GM23248 (cell line): Measurements from ENCODE around the gene SLCO1A2. TPM values are rescaled to one million over a fixed set of nuclear protein-coding genes. Genes with fewer than 3 reads are reported as not detected.

Source experiments
- DNase-seq: peaks from one replicate; pipeline ENCODE4 v3.0.0-alpha.2; 2015
- H2AFZ ChIP-seq: fragments of 200-600 bp; sonication (generic); 2 replicates; pipeline ENCODE4 v1.6.1; 2016; ENCODE audit warnings: antibody characterized with exemption
- H3F3A ChIP-seq: fragments of 200-600 bp; sonication (generic); 2 replicates; pipeline ENCODE4 v1.6.1; 2016; ENCODE audit warnings: mild to moderate bottlenecking, antibody characterized with exemption, mixed run types; ENCODE audit not compliant: insufficient read depth
- H3K27ac ChIP-seq: fragments of 200-600 bp; sonication (generic); 2 replicates; pipeline ENCODE4 v1.5.1; 2016; ENCODE audit warnings: mild to moderate bottlenecking
- H3K27me3 ChIP-seq: fragments of 200-600 bp; sonication (generic); replicated peaks from 2 replicates; pipeline ENCODE4 v1.6.1; 2016; ENCODE audit warnings: mild to moderate bottlenecking; ENCODE audit not compliant: insufficient read depth
- H3K36me3 ChIP-seq: fragments of 200-600 bp; sonication (generic); 2 replicates; pipeline ENCODE4 v1.6.1; 2016; ENCODE audit warnings: low read depth, mild to moderate bottlenecking
- H3K4me1 ChIP-seq: fragments of 200-600 bp; sonication (generic); 2 replicates; pipeline ENCODE4 v1.6.1; 2016; ENCODE audit warnings: mild to moderate bottlenecking; ENCODE audit not compliant: insufficient read depth
- H3K4me2 ChIP-seq: fragments of 200-600 bp; sonication (generic); one replicate; pipeline ENCODE4 v1.6.1; 2016; ENCODE audit warnings: mild to moderate bottlenecking; ENCODE audit not compliant: unreplicated experiment
- H3K4me3 ChIP-seq: fragments of 200-600 bp; sonication (generic); 2 replicates; pipeline ENCODE4 v1.5.1; 2016; ENCODE audit warnings: mild to moderate bottlenecking
- H3K79me2 ChIP-seq: fragments of 200-600 bp; sonication (generic); 2 replicates; pipeline ENCODE4 v1.6.1; 2016; ENCODE audit warnings: mild to moderate bottlenecking; ENCODE audit not compliant: insufficient read depth
- H3K9ac ChIP-seq: fragments of 200-600 bp; sonication (generic); 2 replicates; pipeline ENCODE4 v1.6.1; 2016; ENCODE audit warnings: mild to moderate bottlenecking
- H3K9me2 ChIP-seq: fragments of 200-600 bp; sonication (generic); 2 replicates; pipeline ENCODE4 v1.6.1; 2016; ENCODE audit warnings: mixed run types, mild to moderate bottlenecking, moderate library complexity; ENCODE audit not compliant: insufficient read depth
- H3K9me3 ChIP-seq: fragments of 200-600 bp; sonication (generic); one replicate; pipeline ENCODE4 v1.6.1; 2017; ENCODE audit warnings: low read depth
- H4K20me1 ChIP-seq: fragments of 200-600 bp; sonication (generic); 2 replicates; pipeline ENCODE4 v1.6.0; 2016; ENCODE audit not compliant: insufficient read depth
- EZH2 ChIP-seq: fragments of 200-600 bp; sonication (generic); IDR thresholded peaks from 2 replicates; pipeline ENCODE4 v1.6.1; 2018; ENCODE audit warnings: antibody characterized with exemption, mild to moderate bottlenecking; ENCODE audit not compliant: insufficient read depth, poor library complexity, severe bottlenecking
- EZH2phosphoT487 ChIP-seq: fragments of 200-600 bp; sonication (generic); IDR thresholded peaks from 2 replicates; pipeline ENCODE4 v1.6.1; 2018; ENCODE audit warnings: antibody characterized with exemption, moderate library complexity, mild to moderate bottlenecking, low read depth; ENCODE audit not compliant: insufficient read depth
- WGBS, 2 experiments: methylation state at CpG; one replicate each; pipeline ENCODE4 v1.1.6; 2015 to 2017; ENCODE audit warnings: low lambda C conversion rate in 2 of 2, low coverage in 1 of 2; ENCODE audit errors: missing lambda C conversion rate in 2 of 2; 5-methylcytosine and 5-hydroxymethylcytosine counted together
- in situ Hi-C: fragments of 300-500 bp; cut with MboI; formaldehyde crosslinking; loops from 2 replicates; pipeline ENCODE4 v1.15.0; 2020
- polyA plus RNA-seq: library from polyadenylated mRNA; unstranded; fragments of >200 nt; fragmentation: Nextera tagmentation; extraction: Ambion mirVana; gene quantifications from 2 replicates; pipeline ENCODE4 v1.2.1, GENCODE V29; 2016
- total RNA-seq: library from RNA; depleted of rRNA; stranded (reverse); fragments of >200 nt; shearing (Covaris generic); gene quantifications from 2 replicates; pipeline ENCODE4 v1.2.3, GENCODE V29; 2014

Gene SLCO1A2
- total and polyA plus RNA-seq, 2 experiments from 2014 or later = not detected

DNA sequence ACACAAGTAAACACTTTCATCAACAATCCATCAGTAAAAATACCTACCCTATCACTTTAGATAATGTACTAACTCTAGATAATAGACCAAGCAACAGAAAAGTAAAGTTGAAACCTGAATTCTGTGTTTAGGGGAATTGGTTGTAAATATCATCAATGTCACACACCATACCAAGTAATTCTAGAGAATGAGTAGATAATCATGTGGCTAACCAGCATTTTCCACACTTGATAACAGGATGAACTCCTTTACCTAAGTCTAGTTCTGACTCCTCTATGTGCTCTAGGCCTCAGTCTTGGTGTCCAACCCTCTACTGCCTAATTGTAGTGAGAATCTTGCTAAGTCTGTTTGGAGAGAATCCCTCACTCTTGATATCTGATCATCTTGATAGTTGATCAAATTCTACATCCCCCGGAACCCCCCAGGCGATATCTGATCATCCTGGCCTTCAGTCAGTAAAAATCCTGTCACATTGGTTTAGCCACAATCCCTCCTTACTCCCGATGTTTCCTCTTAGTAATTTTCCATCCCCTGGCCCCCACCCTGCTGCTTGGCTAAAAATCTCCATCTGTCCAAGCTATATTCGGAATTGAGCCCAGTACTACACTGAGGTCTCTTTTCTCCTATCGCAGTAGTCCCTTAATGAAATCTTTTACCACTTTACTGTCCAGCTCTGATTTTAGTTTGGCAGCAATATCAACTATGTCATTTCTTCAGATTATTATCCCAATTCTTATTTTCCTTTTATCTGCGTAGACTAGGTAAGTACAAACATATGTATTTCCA, 3.4 kb upstream of the SLCO1A2 start:
- in situ Hi-C loops = no loop called here
- Histone ChIP-seq H3K4me3 (no peak overlapping the region), H3K9me3 (no peaks in the 10 kb centered on the region), H3K9me2 (no peaks in the 10 kb centered on the region), H3K27ac (no peak overlapping the region), H3K79me2 (no peaks in the 10 kb centered on the region), H3K4me2 (no peak overlapping the region), H2AFZ (no peak overlapping the region), H3F3A (no peaks in the 10 kb centered on the region), H3K4me1 (no peaks in the 10 kb centered on the region), H3K27me3 (no peaks in the 10 kb centered on the region), H4K20me1 (no peaks in the 10 kb centered on the region), H3K9ac (no peak overlapping the region), H3K36me3 (no peaks in the 10 kb centered on the region)
- no peak for TF ChIP-seq EZH2phosphoT487
- TF ChIP-seq EZH2 = no peak
- no peak for DNase-seq
- 37 to 45% methylated on average over 6 of the region's 6 CpGs for WGBS, 2 experiments

GRCh38 chr12:21337453-21337852, 2.7 kb upstream of the SLCO1A2 start:
- no peak for DNase-seq
- Histone ChIP-seq H3K27me3 (no peaks in the 10 kb centered on the region), H3K4me1 (no peaks in the 10 kb centered on the region), H3K9ac (no peak overlapping the region), H3K9me3 (no peaks in the 10 kb centered on the region), H4K20me1 (no peaks in the 10 kb centered on the region), H3K36me3 (no peaks in the 10 kb centered on the region), H3K9me2 (no peaks in the 10 kb centered on the region), H3K27ac (no peak overlapping the region), H3F3A (no peaks in the 10 kb centered on the region), H3K4me3 (no peak overlapping the region), H3K4me2 (no peak overlapping the region), H3K79me2 (no peaks in the 10 kb centered on the region), H2AFZ (no peak overlapping the region)
- in situ Hi-C loops = no loop called here
- no peak for TF ChIP-seq EZH2
- TF ChIP-seq EZH2phosphoT487 = no peak

DNA sequence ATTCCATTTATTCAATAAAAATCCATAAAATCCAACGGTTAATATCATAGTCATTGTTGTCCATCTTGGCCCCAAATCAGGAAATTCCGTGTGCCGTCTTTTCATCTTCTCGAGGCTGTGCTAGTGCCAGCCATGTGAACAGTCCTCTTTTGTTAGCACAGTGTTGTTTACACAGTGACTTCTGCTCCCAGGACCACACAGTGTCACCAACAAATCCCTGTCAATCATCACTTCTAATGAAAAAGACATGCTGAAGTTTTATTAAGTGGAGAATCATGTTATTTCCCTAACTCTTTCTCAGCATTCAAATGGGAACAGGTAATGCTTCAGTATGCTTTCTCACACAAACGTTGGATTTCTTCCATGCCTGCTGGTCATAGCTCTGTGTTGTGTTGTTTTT, 1.9 kb upstream of the SLCO1A2 start:
- H3K27me3 ChIP-seq = no peaks in the 10 kb centered on the region
- no peaks in the 10 kb centered on the region for H3K36me3 ChIP-seq
- no peaks in the 10 kb centered on the region for H3K9me2 ChIP-seq
- no peaks in the 10 kb centered on the region for H3K9me3 ChIP-seq
- 27 to 28% methylated on average over 5 of the region's 5 CpGs for WGBS, 2 experiments
- no peak overlapping the region for H3K9ac ChIP-seq
- no peaks in the 10 kb centered on the region for H3K4me1 ChIP-seq
- TF ChIP-seq EZH2phosphoT487 (no peak), EZH2 (no peak)
- H3F3A ChIP-seq = no peaks in the 10 kb centered on the region
- in situ Hi-C loops = no loop called here
- no peak for DNase-seq
- H3K79me2 ChIP-seq = no peaks in the 10 kb centered on the region
- H4K20me1 ChIP-seq = no peaks in the 10 kb centered on the region
- no peak overlapping the region for H3K4me3 ChIP-seq
- H3K4me2 ChIP-seq = no peak overlapping the region
- H3K27ac ChIP-seq = no peak overlapping the region
- H2AFZ ChIP-seq = no peak overlapping the region

DNA sequence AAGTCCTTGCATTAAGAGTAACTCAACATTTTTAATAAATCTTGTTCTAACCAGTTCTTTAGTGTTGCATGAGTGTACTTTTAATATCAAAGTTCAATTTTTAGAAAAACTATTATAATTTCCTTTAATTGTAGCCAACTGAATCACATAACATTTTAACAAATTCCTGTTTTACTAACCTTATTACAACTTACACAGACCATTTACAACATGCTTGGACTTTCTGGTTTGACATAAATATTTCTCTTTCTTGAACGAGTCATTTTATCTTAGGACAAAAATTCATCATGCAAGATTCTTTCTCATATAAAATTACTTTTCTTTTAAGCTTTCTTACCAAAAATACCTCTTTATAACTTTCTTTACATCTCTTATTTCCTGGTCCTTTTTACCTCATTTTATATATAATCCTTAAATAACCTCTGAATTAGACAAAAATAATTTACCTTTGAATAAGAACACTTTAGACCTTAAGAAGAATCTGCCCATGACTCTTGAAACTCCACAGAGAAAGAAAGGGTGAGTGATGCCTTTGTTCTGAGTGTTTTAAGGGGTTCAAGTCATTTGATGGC, 3.9 kb downstream of the SLCO1A2 start:
- DNase-seq = no peak

More for the DNA sequence above, 3.9 kb downstream of the SLCO1A2 start:
- in situ Hi-C loops = no loop called here
- Histone ChIP-seq H3K4me3 (no peak overlapping the region), H3K9ac (no peak overlapping the region), H3K36me3 (no peaks in the 10 kb centered on the region), H3K79me2 (no peaks in the 10 kb centered on the region), H3K4me1 (no peaks in the 10 kb centered on the region), H3K9me3 (no peaks in the 10 kb centered on the region), H3K4me2 (no peak overlapping the region), H3K27ac (no peak overlapping the region), H2AFZ (no peak overlapping the region), H4K20me1 (no peaks in the 10 kb centered on the region), H3K27me3 (no peaks in the 10 kb centered on the region), H3F3A (no peaks in the 10 kb centered on the region), H3K9me2 (no peaks in the 10 kb centered on the region)
- TF ChIP-seq EZH2phosphoT487 (no peak), EZH2 (no peak)
- 40 to 59% methylated on average over 1 of the region's 1 CpG for WGBS, 2 experiments
